Gastrocnemius medialis (tissue), 4 donors: Measurements from ENCODE around the gene SPRR1B.

ENCODE experiments used
- POLR2A ChIP-seq, 2 donors: fragments of 450-650 bp; IDR thresholded peaks; one replicate each; pipeline ENCODE4 v1.6.1; 2017; ENCODE audit warnings: antibody characterized with exemption in 2 of 2, mild to moderate bottlenecking in 2 of 2, moderate library complexity in 2 of 2
- TF ChIP-seq, protein P1 (sequence below), 5 experiments: fragments of 450-650 bp in 3 of 5; fragments of 200-600 bp in 2 of 5; sonication (generic) in 2 of 5; IDR thresholded peaks in 4 of 5; conservative IDR thresholded peaks in 1 of 5; 1 replicate in 4 of 5; 2 replicates in 1 of 5; pipeline ENCODE4 v1.5.1; 2016 to 2019; ENCODE audit warnings: antibody characterized with exemption in 5 of 5, mild to moderate bottlenecking in 3 of 5, moderate library complexity in 3 of 5

DNA sequence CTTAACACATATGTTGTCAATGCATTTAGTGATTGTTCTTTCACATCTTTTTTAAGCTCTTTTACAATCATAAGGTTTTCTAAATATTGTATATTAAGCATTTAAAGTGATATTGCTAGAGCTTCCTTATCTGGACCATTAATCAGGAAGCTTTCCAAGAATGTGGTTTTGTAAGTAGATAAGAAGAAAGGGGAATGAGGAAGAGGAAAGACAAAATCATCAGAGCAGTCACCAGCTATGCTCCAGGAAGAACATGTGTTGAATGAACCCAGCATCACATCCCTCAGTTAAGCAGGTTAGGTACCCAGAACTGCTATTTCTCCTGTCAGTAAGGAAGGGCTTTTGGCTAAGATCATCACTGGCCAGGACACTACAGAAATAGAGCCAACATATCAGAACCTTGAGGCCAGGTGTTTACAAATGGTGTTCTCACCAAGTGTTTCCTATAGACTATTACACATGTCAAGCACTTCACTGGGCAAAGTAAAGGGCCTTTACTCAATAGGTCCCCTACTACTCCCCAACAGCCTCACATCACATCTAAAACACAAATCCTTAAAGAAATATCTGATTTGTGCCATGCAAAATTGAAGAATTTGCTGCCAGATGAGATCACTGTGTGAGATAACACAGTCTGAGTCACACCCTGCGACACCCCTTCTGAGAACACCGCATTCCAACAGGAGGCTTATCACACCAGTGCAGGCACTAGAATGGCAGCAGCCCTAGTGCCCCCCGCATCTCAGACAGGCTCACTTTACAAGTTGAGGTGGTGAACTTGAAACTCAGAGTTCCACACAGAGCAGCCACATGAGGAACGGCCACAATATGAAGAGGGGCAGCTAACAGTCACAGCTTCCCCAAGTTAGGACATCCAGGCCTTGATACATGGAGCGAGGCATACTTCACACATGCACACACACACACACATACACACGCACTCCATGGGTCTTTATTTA lies 28.1 kb downstream of the SPRR1B start:
- TF ChIP-seq, protein P1, sequence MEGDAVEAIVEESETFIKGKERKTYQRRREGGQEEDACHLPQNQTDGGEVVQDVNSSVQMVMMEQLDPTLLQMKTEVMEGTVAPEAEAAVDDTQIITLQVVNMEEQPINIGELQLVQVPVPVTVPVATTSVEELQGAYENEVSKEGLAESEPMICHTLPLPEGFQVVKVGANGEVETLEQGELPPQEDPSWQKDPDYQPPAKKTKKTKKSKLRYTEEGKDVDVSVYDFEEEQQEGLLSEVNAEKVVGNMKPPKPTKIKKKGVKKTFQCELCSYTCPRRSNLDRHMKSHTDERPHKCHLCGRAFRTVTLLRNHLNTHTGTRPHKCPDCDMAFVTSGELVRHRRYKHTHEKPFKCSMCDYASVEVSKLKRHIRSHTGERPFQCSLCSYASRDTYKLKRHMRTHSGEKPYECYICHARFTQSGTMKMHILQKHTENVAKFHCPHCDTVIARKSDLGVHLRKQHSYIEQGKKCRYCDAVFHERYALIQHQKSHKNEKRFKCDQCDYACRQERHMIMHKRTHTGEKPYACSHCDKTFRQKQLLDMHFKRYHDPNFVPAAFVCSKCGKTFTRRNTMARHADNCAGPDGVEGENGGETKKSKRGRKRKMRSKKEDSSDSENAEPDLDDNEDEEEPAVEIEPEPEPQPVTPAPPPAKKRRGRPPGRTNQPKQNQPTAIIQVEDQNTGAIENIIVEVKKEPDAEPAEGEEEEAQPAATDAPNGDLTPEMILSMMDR (IDR thresholded peaks at IDR 0.05 in 4 of 5, conservative IDR thresholded peaks at IDR 0.05 in 1 of 5) = no peak
- TF ChIP-seq POLR2A (IDR thresholded peaks at IDR 0.05) = no peak
